GM18873 (cell line): Measurements from ENCODE around the gene CLEC4M.
"Not testable (repeated sequence)": the region's sequence is repeated elsewhere in the genome, so short reads cannot be mapped to it uniquely, and the experiment has no call there.

Source experiments
- ATAC-seq: cut with Tn5 transposase; IDR thresholded peaks from one replicate; pipeline ENCODE4 v1.9.1; 2021; ENCODE audit warnings: mild to moderate bottlenecking, moderate library complexity, moderate number of reproducible peaks; ENCODE audit not compliant: unreplicated experiment, low FRiP score

Gene CLEC4M

DNA sequence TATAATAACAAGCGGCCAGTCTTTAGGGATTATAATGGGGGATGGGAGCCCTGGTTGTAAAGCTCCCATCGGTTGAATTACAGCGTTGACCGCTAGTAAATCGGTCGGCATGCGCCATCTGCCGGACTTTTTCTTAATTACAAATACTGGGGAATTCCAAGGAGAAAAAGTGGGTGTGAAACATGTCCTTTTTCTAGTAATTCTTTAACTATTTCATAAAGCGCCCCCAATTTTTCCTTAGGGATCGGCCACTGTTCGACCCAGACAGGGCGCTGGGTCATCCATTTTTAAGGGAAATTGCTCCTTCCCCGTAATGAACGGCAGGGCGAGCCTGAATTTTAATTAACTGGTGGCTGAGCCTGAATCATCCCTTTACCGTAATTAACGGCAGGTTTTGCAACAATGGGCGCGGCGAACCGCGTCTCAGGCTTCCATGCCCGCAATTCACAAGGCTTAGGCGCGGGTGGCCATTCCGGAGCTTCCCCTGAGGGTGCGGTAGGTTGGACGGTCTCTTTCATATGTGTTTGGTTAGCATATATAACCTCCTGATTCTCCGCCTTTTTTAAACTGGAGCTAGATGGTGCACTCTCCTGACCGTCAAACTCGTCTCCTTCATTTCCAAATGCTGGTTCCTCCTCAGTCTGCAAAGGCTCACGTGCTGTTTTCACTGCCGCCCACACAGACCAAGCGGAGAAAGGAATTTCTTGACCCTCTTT is 36.8 kb downstream of the CLEC4M start:
- ATAC-seq: no peak

- no peak for ATAC-seq
Measured at GRCh38 chr19:7801020-7801570, 38.1 kb downstream of the CLEC4M start.

DNA sequence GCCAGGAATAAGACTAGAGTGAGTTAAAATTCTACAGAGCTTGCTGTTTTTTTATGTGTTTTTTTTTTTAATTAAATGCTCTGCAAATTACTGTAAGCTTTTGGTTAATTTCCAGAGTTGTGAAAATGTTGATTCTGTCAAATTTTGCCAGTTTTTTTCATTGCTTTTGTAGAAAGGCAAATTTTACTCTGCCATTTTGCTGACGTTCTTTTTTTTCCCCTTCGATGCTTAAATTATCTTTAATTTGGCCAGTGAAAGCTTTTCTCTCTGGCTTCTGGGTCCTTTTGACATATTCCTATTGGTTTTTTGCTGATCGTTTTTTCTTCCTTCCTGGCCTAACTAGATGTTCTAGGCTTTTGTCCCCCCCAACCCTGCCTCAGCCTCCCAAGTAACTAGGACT is 43.2 kb downstream of the CLEC4M start:
- no peak for ATAC-seq

DNA sequence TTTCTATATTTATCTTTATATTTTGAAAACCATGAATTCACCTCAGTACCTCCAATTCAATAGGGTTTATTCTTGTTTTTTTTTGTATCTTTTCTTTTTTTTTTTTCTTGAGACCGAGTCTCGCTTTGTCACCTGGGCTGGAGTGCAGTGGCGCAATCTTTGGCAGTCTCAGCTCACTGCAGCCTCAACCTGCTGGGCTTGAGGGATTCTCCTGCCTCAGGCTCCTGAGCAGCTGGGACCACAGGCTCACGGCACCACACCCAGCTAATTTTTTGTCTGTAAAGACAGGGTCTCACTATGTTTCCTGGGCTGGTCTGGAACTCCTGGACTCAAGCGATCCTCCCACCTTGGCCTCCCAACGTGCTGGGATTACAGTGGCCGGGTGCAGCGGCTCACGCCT is 43.8 kb downstream of the CLEC4M start:
- ATAC-seq: no peak

DNA sequence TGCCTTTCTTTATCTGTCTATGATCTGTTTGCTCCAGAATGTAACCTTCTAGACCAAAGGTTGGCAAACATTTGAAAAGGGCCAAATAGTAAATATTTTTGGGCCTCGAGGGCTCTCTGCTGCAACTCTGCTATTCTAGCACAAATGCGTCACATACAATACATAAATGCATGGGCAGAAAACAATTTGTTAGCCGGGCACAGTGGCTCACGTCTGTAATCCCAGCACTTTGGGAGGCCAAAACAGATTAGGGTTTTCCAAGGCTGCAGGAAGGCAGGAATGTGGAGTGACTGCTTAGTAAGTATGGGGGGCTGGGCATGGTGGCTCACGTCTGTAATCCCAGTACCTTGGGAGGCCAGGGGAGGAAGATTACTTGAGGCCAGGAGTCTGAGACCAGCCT is 45.1 kb downstream of the CLEC4M start:
- ATAC-seq: no peak

- no peak for ATAC-seq
Measured at GRCh38 chr19:7811989-7812388, 48.9 kb downstream of the CLEC4M start.

- ATAC-seq: no peak
Measured at GRCh38 chr19:7815325-7815724, 52.3 kb downstream of the CLEC4M start.

- not testable (repeated sequence) for ATAC-seq
Measured at GRCh38 chr19:7816040-7816439, 53.0 kb downstream of the CLEC4M start.

DNA sequence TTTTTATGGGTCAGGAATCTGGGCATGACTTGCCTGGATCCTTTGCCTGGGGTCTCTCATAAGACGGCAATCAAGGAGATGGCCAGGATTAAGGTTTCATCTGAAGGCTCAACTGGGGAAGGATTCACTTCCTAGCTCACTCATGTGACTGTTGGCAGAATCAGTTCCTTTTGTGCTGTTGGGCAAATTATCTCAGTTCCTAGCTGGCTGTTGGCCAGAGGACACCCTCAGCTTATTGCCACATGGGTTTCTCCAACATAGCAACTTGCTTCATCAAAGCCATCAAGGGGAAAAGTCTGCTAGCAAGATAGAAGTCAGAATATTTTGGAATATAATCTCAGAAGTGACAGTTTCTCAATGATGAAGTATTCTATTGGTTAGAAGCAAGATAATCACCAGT is 54.8 kb downstream of the CLEC4M start:
- ATAC-seq: no peak

DNA sequence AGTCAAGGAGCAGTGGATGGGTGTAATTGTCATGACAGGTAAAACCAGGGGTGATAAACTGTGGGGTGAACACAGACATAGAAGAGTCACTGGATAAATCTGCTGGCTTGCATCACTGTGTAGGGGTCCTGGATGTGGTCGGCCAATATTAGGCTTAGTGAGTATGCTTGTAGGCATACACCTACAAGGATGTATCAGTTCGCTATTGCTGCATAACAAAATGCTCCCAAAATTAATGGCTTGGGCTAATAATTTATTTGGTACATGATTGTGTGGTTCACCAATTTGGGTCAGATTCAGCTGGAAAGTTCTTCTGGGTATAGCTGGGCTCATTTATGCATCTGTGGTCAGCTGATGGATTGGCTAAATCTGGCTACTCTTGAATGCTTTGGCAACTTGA is 55.8 kb downstream of the CLEC4M start:
- no peak for ATAC-seq
